K562 (cell line): Measurements from ENCODE around the gene POTEG. TPM values are rescaled to one million over a fixed set of nuclear protein-coding genes. Genes with fewer than 3 reads are reported as not detected.
"Not testable (repeated sequence)": the region's sequence is repeated elsewhere in the genome, so short reads cannot be mapped to it uniquely, and the experiment has no call there.

Experiments
- CBX1 ChIP-seq: sonication (generic); IDR thresholded peaks from 2 replicates; pipeline ENCODE4 v1.6.1; 2016; ENCODE audit warnings: antibody characterized with exemption, low read depth, mild to moderate bottlenecking
- ESRRA ChIP-seq: fragments of 450-650 bp; IDR thresholded peaks from 2 replicates; pipeline ENCODE4 v1.6.1; 2014; ENCODE audit warnings: low read depth, mild to moderate bottlenecking, moderate library complexity, borderline replicate concordance
- HDAC2 ChIP-seq: fragments of 450-650 bp; IDR thresholded peaks from 2 replicates; pipeline ENCODE4 v1.6.1; 2016; ENCODE audit warnings: mild to moderate bottlenecking
- MAX ChIP-seq: sonication (generic); formaldehyde crosslinking; IDR thresholded peaks from 2 replicates; pipeline ENCODE4 v1.9.0; 2022; ENCODE audit warnings: mild to moderate bottlenecking, missing genetic modification reagents
- MBD2 ChIP-seq: sonication (generic); IDR thresholded peaks from 2 replicates; pipeline ENCODE4 v1.6.1; 2016; ENCODE audit warnings: low read depth, borderline replicate concordance
- MYC ChIP-seq, 2 experiments: fragments of 250-450 bp in 1 of 2; sonication (Bioruptor Pico) in 1 of 2; IDR thresholded peaks; 2 replicates each; pipeline versions ENCODE4 v1.5.1 to v1.6.1; 2012 to 2021; ENCODE audit warnings: low read depth in 2 of 2, borderline replicate concordance in 1 of 2, improper control_type of control experiment in 1 of 2, low read length in 1 of 2, mild to moderate bottlenecking in 1 of 2, moderate library complexity in 1 of 2
- SMC3 ChIP-seq: conservative IDR thresholded peaks from 2 replicates; pipeline ENCODE4 v1.6.1; 2011; ENCODE audit warnings: low read depth, low read length, improper control_type of control experiment; ENCODE audit not compliant: insufficient read depth
- SRF ChIP-seq, 2 experiments: fragments of 250-450, 450-650 bp in 1 of 2; sonication (Bioruptor Pico) in 1 of 2; sonication (generic) in 1 of 2; formaldehyde crosslinking; IDR thresholded peaks; 2 replicates each; pipeline versions ENCODE4 v1.5.0 to v1.5.1; 2020 to 2022; ENCODE audit warnings: mild to moderate bottlenecking in 1 of 2, missing genetic modification reagents in 1 of 2
- YY1 ChIP-seq, 3 experiments: IDR thresholded peaks; 2 replicates each; pipeline ENCODE4 v1.6.1; 2011; ENCODE audit warnings: low read length in 2 of 3, mild to moderate bottlenecking in 2 of 3, moderate library complexity in 2 of 3, borderline replicate concordance in 1 of 3, control low read depth in 1 of 3, low read depth in 1 of 3; ENCODE audit not compliant: insufficient read depth in 3 of 3, insufficient replicate concordance in 2 of 3, control insufficient read depth in 1 of 3, insufficient read length in 1 of 3; ENCODE audit errors: extremely low read depth in 1 of 3
- ZFX ChIP-seq: sonication (generic); formaldehyde crosslinking; IDR thresholded peaks from 2 replicates; pipeline ENCODE4 v1.8.0; 2022; ENCODE audit warnings: mild to moderate bottlenecking, missing genetic modification reagents, moderate library complexity
- polyA plus RNA-seq, 8 experiments: library from polyadenylated mRNA; depleted of rRNA in 4 of 8; stranded (reverse) in 5 of 8; unstranded in 3 of 8; fragments of >200 nt; fragmentation: Nextera tagmentation in 2 of 8; fragmentation: Illumina TruSeq in 1 of 8; extraction: Ambion mirVana in 2 of 8; extraction: Trizol in 1 of 8; gene quantifications; 2 replicates each; pipeline versions ENCODE4 v1.2.1 to v1.2.3, GENCODE V29; 2011 to 2014; ENCODE audit warnings: inconsistent platforms in 1 of 8, missing spikeins in 1 of 8
- total RNA-seq, 7 experiments: library from RNA; depleted of rRNA in 6 of 7; stranded (reverse); fragments of >200 nt in 6 of 7; fragmentation: Illumina TruSeq in 2 of 7; extraction: Trizol in 2 of 7; gene quantifications; 2 replicates each; pipeline versions ENCODE4 v1.2.1 to v1.2.3, GENCODE V29; 2011 to 2021; ENCODE audit warnings: low replicate concordance in 1 of 7
- TF ChIP-seq, protein P1 (sequence below): sonication (generic); formaldehyde crosslinking; IDR thresholded peaks from 2 replicates; pipeline ENCODE4 v1.8.0; 2022; ENCODE audit warnings: missing genetic modification reagents, mild to moderate bottlenecking, moderate library complexity, borderline replicate concordance
- TF ChIP-seq, protein P2 (sequence below): fragments of 450-650 bp; formaldehyde crosslinking; IDR thresholded peaks from 2 replicates; pipeline ENCODE4 v1.4.0; 2020; ENCODE audit warnings: mild to moderate bottlenecking, moderate library complexity
- TF ChIP-seq, protein P3 (sequence below), 2 experiments: fragments of 450-650 bp; formaldehyde crosslinking in 1 of 2; IDR thresholded peaks; 2 replicates each; pipeline versions ENCODE4 v1.4.0 to v1.6.1; 2014 to 2020; ENCODE audit warnings: mild to moderate bottlenecking in 2 of 2, borderline replicate concordance in 1 of 2, low read depth in 1 of 2

Gene POTEG
- total and polyA plus RNA-seq, 9 of the 15 experiments (the other 6 are each of a cell fraction or from before 2014, with no cell fraction given): not detected

GRCh38 chr14:19372813-19373500 is 61.2 kb downstream of the POTEG start (continued):
- TF ChIP-seq, protein P1, sequence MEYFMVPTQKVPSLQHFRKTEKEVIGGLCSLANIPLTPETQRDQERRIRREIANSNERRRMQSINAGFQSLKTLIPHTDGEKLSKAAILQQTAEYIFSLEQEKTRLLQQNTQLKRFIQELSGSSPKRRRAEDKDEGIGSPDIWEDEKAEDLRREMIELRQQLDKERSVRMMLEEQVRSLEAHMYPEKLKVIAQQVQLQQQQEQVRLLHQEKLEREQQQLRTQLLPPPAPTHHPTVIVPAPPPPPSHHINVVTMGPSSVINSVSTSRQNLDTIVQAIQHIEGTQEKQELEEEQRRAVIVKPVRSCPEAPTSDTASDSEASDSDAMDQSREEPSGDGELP: peak; percentile 44; the same call in 1 of the 2 replicates
- TF ChIP-seq, protein P2, sequence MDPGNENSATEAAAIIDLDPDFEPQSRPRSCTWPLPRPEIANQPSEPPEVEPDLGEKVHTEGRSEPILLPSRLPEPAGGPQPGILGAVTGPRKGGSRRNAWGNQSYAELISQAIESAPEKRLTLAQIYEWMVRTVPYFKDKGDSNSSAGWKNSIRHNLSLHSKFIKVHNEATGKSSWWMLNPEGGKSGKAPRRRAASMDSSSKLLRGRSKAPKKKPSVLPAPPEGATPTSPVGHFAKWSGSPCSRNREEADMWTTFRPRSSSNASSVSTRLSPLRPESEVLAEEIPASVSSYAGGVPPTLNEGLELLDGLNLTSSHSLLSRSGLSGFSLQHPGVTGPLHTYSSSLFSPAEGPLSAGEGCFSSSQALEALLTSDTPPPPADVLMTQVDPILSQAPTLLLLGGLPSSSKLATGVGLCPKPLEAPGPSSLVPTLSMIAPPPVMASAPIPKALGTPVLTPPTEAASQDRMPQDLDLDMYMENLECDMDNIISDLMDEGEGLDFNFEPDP (CRISPR knock-in tag): 0 out of 2 replicates have a peak, but pooled peaks have one; percentile 39
- TF ChIP-seq, protein P3, sequence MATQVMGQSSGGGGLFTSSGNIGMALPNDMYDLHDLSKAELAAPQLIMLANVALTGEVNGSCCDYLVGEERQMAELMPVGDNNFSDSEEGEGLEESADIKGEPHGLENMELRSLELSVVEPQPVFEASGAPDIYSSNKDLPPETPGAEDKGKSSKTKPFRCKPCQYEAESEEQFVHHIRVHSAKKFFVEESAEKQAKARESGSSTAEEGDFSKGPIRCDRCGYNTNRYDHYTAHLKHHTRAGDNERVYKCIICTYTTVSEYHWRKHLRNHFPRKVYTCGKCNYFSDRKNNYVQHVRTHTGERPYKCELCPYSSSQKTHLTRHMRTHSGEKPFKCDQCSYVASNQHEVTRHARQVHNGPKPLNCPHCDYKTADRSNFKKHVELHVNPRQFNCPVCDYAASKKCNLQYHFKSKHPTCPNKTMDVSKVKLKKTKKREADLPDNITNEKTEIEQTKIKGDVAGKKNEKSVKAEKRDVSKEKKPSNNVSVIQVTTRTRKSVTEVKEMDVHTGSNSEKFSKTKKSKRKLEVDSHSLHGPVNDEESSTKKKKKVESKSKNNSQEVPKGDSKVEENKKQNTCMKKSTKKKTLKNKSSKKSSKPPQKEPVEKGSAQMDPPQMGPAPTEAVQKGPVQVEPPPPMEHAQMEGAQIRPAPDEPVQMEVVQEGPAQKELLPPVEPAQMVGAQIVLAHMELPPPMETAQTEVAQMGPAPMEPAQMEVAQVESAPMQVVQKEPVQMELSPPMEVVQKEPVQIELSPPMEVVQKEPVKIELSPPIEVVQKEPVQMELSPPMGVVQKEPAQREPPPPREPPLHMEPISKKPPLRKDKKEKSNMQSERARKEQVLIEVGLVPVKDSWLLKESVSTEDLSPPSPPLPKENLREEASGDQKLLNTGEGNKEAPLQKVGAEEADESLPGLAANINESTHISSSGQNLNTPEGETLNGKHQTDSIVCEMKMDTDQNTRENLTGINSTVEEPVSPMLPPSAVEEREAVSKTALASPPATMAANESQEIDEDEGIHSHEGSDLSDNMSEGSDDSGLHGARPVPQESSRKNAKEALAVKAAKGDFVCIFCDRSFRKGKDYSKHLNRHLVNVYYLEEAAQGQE (IDR thresholded peaks at IDR 0.05; ENCODE audit: borderline replicate concordance): peak; percentile 38; the same call in 1 of the 2 replicates
- TF ChIP-seq, protein P3 (CRISPR knock-in tag; IDR thresholded peaks at IDR 0.05; ENCODE audit: low read depth): not testable (repeated sequence)
- TF ChIP-seq ESRRA: peak; percentile 31; the same call in 1 of the 2 replicates
- peak; percentile 50; the same call in 1 of the 2 replicates for TF ChIP-seq MYC (IDR thresholded peaks at IDR 0.05; ENCODE audit: low read depth, low read length)
- TF ChIP-seq MYC (CRISPR knock-in tag; IDR thresholded peaks at IDR 0.05; ENCODE audit: borderline replicate concordance, low read depth): not testable (repeated sequence)
- TF ChIP-seq MBD2: peak; percentile 25; the same call in 1 of the 2 replicates
- peak; percentile 26 to 68; a peak in 1 of 4 replicates for TF ChIP-seq SRF (CRISPR knock-in tag; IDR thresholded peaks at IDR 0.05)
- TF ChIP-seq ZFX (CRISPR knock-in tag): peak; percentile 79
- TF ChIP-seq MAX (CRISPR knock-in tag): peak; percentile 36; the same call in 1 of the 2 replicates
- peak; percentile 62 for TF ChIP-seq SMC3
- TF ChIP-seq YY1 (IDR thresholded peaks at IDR 0.05; ENCODE audit: borderline replicate concordance in 1 of 3, control insufficient read depth in 1 of 3, extremely low read depth in 1 of 3, insufficient read depth in 3 of 3, insufficient read length in 1 of 3, insufficient replicate concordance in 2 of 3, low read depth in 1 of 3, low read length in 2 of 3): peak in 1 of 3 experiments; percentile 56
- peak; percentile 69; the same call in 1 of the 2 replicates for TF ChIP-seq HDAC2
- peak; percentile 83 for TF ChIP-seq CBX1
